Tibial artery (tissue), 4 donors: ENCODE results near the gene ADIPOQ.
A peak's percentile ranks its signal among the peaks of the same experiment; 100 is the strongest.

ENCODE experiments used
- DNase-seq, 2 donors: peaks; one replicate each; pipeline ENCODE4 v3.0.0-alpha.2; 2019
- H3K27ac ChIP-seq, 2 donors: fragments of 200-600 bp; sonication (generic) in 1 of 2; 1 replicate in 1 of 2; 2 replicates in 1 of 2; pipeline ENCODE4 v1.5.1; 2018 to 2019; ENCODE audit warnings: mild to moderate bottlenecking in 1 of 2
- H3K27me3 ChIP-seq, 2 donors: fragments of 200-600 bp; sonication (generic) in 1 of 2; one replicate each; pipeline versions ENCODE4 v1.5.1 to v1.6.0; 2016 to 2019
- H3K36me3 ChIP-seq, 3 donors: fragments of 200-600 bp; sonication (generic) in 2 of 3; one replicate each; pipeline ENCODE4 v1.5.1; 2016 to 2019; ENCODE audit warnings: mild to moderate bottlenecking in 2 of 3
- H3K4me1 ChIP-seq, 4 donors: fragments of 200-600 bp; sonication (generic) in 2 of 4; 1 replicate in 3 of 4; 2 replicates in 1 of 4; pipeline ENCODE4 v1.5.1; 2016 to 2019
- H3K4me3 ChIP-seq, 2 donors: fragments of 200-600 bp; sonication (generic) in 1 of 2; 1 replicate in 1 of 2; 2 replicates in 1 of 2; pipeline ENCODE4 v1.5.1; 2018 to 2019; ENCODE audit warnings: mild to moderate bottlenecking in 2 of 2
- H3K9me3 ChIP-seq, 3 donors: fragments of 200-600 bp; sonication (generic) in 1 of 3; one replicate each; pipeline ENCODE4 v1.5.1; 2016 to 2019
- CTCF ChIP-seq, 2 experiments: fragments of 200-600 bp in 1 of 2; fragments of 450-650 bp in 1 of 2; IDR thresholded peaks; one replicate each; pipeline ENCODE4 v1.5.1; 2017 to 2019; ENCODE audit warnings: antibody characterized with exemption in 2 of 2, mild to moderate bottlenecking in 1 of 2, moderate library complexity in 1 of 2
- intact Hi-C: fragments of 100-400 bp; cut with DNase I; formaldehyde crosslinking; loops from one replicate; pipeline ENCODE4 v1.15.0; 2023; ENCODE audit warnings: low total_unique reads

Gene ADIPOQ

GRCh38 chr3:186824430-186825139 is 17.9 kb upstream of the ADIPOQ start:
- no peak overlapping the region for H3K27ac ChIP-seq
- peaks cover 0 to 15% of the 10 kb centered on the region in 2 donors for H3K27me3 ChIP-seq
- TF ChIP-seq CTCF (IDR thresholded peaks at IDR 0.05) = no peak
- no peak for DNase-seq
- intact Hi-C loops = loop anchor here (10.0 kb wide), 1 partner anchor 110 kb away; the partner anchor contains the start of gene ST6GAL1
- H3K4me1 ChIP-seq = peaks cover 0 to 26% (median 14%) of the 10 kb centered on the region in 4 donors
- H3K36me3 ChIP-seq = no peaks in the 10 kb centered on the region
- no peak overlapping the region for H3K4me3 ChIP-seq
- H3K9me3 ChIP-seq = no peaks in the 10 kb centered on the region

- H3K27me3 ChIP-seq = peaks cover 0 to 23% of the 10 kb centered on the region in 2 donors
- TF ChIP-seq CTCF (IDR thresholded peaks at IDR 0.05) = no peak
- no peak overlapping the region for H3K4me3 ChIP-seq
- no peak overlapping the region for H3K27ac ChIP-seq
- H3K9me3 ChIP-seq = no peaks in the 10 kb centered on the region
- DNase-seq = no peak
- peaks cover 0 to 26% (median 14%) of the 10 kb centered on the region in 4 donors for H3K4me1 ChIP-seq
- intact Hi-C loops = loop anchor here (10.0 kb wide), 1 partner anchor 109 kb away; the partner anchor contains the start of gene ST6GAL1
- H3K36me3 ChIP-seq = no peaks in the 10 kb centered on the region
These were observed 17.2 kb upstream of the ADIPOQ start for GRCh38 chr3:186825294-186825821.

- H3K27ac ChIP-seq = no peak overlapping the region
- intact Hi-C loops = loop anchor here (2.0 to 10.0 kb wide), 2 partner anchors 109 to 211 kb away; partner anchors contain the start of gene ST6GAL1
- H3K36me3 ChIP-seq = no peaks in the 10 kb centered on the region
- H3K4me3 ChIP-seq = no peak overlapping the region
- H3K9me3 ChIP-seq = no peaks in the 10 kb centered on the region
- H3K27me3 ChIP-seq = peaks cover 0 to 27% of the 10 kb centered on the region in 2 donors
- TF ChIP-seq CTCF (IDR thresholded peaks at IDR 0.05) = no peak
- peaks cover 0 to 26% (median 14%) of the 10 kb centered on the region in 4 donors for H3K4me1 ChIP-seq
- DNase-seq = no peak
These were observed 16.6 kb upstream of the ADIPOQ start for GRCh38 chr3:186825872-186826409.

GRCh38 chr3:186826410-186826975 is 16.0 kb upstream of the ADIPOQ start:
- Histone ChIP-seq H3K27me3 (peaks cover 0 to 30% of the 10 kb centered on the region in 2 donors), H3K36me3 (no peaks in the 10 kb centered on the region), H3K9me3 (no peaks in the 10 kb centered on the region), H3K27ac (peak overlapping the region in 1 of 2 donors; percentile 70), H3K4me1 (peaks cover 0 to 22% (median 13%) of the 10 kb centered on the region in 4 donors), H3K4me3 (peak overlapping the region; percentile 65 to 93)
- no peak for DNase-seq
- no peak for TF ChIP-seq CTCF (IDR thresholded peaks at IDR 0.05)
- intact Hi-C loops = loop anchor here (2.0 to 10.0 kb wide), 2 partner anchors 108 to 212 kb away; partner anchors contain the start of gene ST6GAL1

- no peaks in the 10 kb centered on the region for H3K36me3 ChIP-seq
- DNase-seq = peak; percentile 49 to 86
- peak overlapping the region; percentile 68 to 70 for H3K27ac ChIP-seq
- TF ChIP-seq CTCF (IDR thresholded peaks at IDR 0.05) = peak in 1 of 2 experiments; percentile 16
- H3K27me3 ChIP-seq = peaks cover 0 to 34% of the 10 kb centered on the region in 2 donors
- intact Hi-C loops = loop anchor here (2.0 to 10.0 kb wide), 2 partner anchors 108 to 212 kb away; partner anchors contain the start of gene ST6GAL1
- H3K4me3 ChIP-seq = peak overlapping the region; percentile 65 to 93
- H3K4me1 ChIP-seq = peaks cover 0 to 18% (median 9%) of the 10 kb centered on the region in 4 donors
- no peaks in the 10 kb centered on the region for H3K9me3 ChIP-seq
These were observed 15.3 kb upstream of the ADIPOQ start for GRCh38 chr3:186826976-186827857.
